HCT116 (cell line): ENCODE measurements around the gene TECPR1. TPM values are rescaled to one million over a fixed set of nuclear protein-coding genes. Genes with fewer than 3 reads are reported as not detected.

Source experiments
- ATAC-seq: fragments of 200-7000 bp; cut with Tn5 transposase; 2 replicates; pipeline ENCODE4 v1.9.1; 2020; ENCODE audit warnings: mild to moderate bottlenecking, moderate library complexity
- BruUV-seq: library from RNA; stranded (reverse); fragments of 400-500 nt; replicated peaks from 2 replicates; lab custom pipeline; 2021; lab: Mats Ljungman, UMichigan
- CTCF ChIA-PET: fragments of 300-600 bp; sonication (Branson Sonifier 250); formaldehyde crosslinking; loops from one replicate; lab custom pipeline; 2021; ENCODE audit warnings: antibody characterized with exemption; lab: Charles Lee
- POLR2A ChIA-PET: fragments of 300-600, 350-600 bp; sonication (Branson Sonifier 250); formaldehyde crosslinking; loops from one replicate; lab custom pipeline; 2021; ENCODE audit warnings: antibody characterized with exemption; lab: Charles Lee
- RAD21 ChIA-PET, 2 experiments: fragments of 300-600 bp; sonication (Branson Sonifier 250); formaldehyde crosslinking; loops; one replicate each; lab custom pipeline; 2023; ENCODE audit warnings: low total read pairs in 2 of 2; ENCODE audit not compliant: uncharacterized antibody in 2 of 2, unreplicated experiment in 2 of 2, low non-redundant PET in 1 of 2; lab: Charles Lee
- DNase-seq: peaks from one replicate; pipeline ENCODE4 v3.0.0-alpha.2; 2010; ENCODE audit warnings: low read depth, low spot score
- H2AFZ ChIP-seq: fragments of 200-600 bp; shearing (Covaris generic), sonication (generic); 2 replicates; pipeline ENCODE4 v1.6.1; 2017; ENCODE audit warnings: low read depth, mixed run types, mixed read lengths, antibody characterized with exemption, low read length; ENCODE audit not compliant: poor library complexity, severe bottlenecking
- H3K27ac ChIP-seq: 2 replicates; pipeline ENCODE4 v1.5.1; 2012; ENCODE audit warnings: low read depth, low read length
- H3K27me3 ChIP-seq: fragments of 200-600 bp; sonication (generic); 2 replicates; pipeline ENCODE4 v1.6.1; 2016; ENCODE audit warnings: mixed run types, low read length, mixed read lengths; ENCODE audit not compliant: insufficient read depth
- H3K36me3 ChIP-seq, 2 experiments: fragments of 200-500 bp in 1 of 2; fragments of 200-600 bp in 1 of 2; sonication (Bioruptor generic) in 1 of 2; sonication (generic) in 1 of 2; 2 replicates each; pipeline versions ENCODE4 v1.5.1 to v1.6.1; 2014 to 2016; ENCODE audit warnings: low read length in 2 of 2, inconsistent platforms in 1 of 2, mixed read lengths in 1 of 2, mixed run types in 1 of 2; ENCODE audit not compliant: insufficient read depth in 2 of 2, control insufficient read depth in 1 of 2
- H3K4me1 ChIP-seq, 2 experiments: fragments of 200-600 bp in 1 of 2; sonication (generic) in 1 of 2; 2 replicates each; pipeline versions ENCODE4 v1.5.1 to v1.6.1; 2012 to 2017; ENCODE audit warnings: low read length in 2 of 2, inconsistent platforms in 1 of 2, mild to moderate bottlenecking in 1 of 2, mixed read lengths in 1 of 2, mixed run types in 1 of 2, moderate library complexity in 1 of 2; ENCODE audit not compliant: insufficient read depth in 2 of 2, control insufficient read depth in 1 of 2
- H3K4me2 ChIP-seq: fragments of 200-600 bp; sonication (generic); 2 replicates; pipeline ENCODE4 v1.6.1; 2017; ENCODE audit warnings: mixed run types, low read length, mixed read lengths
- H3K4me3 ChIP-seq, 2 experiments: fragments of 200-600 bp in 1 of 2; sonication (generic) in 1 of 2; replicated peaks in 1 of 2; 2 replicates each; pipeline ENCODE4 v1.5.1; 2011 to 2016; ENCODE audit warnings: low read length in 2 of 2, control low read depth in 1 of 2, low read depth in 1 of 2, mild to moderate bottlenecking in 1 of 2, mixed read lengths in 1 of 2, mixed run types in 1 of 2
- H3K79me2 ChIP-seq: fragments of 200-600 bp; sonication (generic); 2 replicates; pipeline ENCODE4 v1.6.1; 2017; ENCODE audit warnings: mild to moderate bottlenecking, mixed run types, low read length, moderate library complexity, mixed read lengths; ENCODE audit not compliant: insufficient read depth
- H3K9ac ChIP-seq: fragments of 200-600 bp; sonication (generic); 2 replicates; pipeline ENCODE4 v1.6.1; 2016; ENCODE audit warnings: low read length, mixed read lengths
- H3K9me2 ChIP-seq: fragments of 200-600 bp; sonication (generic), shearing (Covaris generic); 2 replicates; pipeline ENCODE4 v1.6.1; 2017; ENCODE audit warnings: mixed run types, mild to moderate bottlenecking, moderate library complexity; ENCODE audit not compliant: insufficient read depth
- H3K9me3 ChIP-seq, 2 experiments: fragments of 200-500 bp in 1 of 2; fragments of 200-600 bp in 1 of 2; sonication (Bioruptor generic) in 1 of 2; sonication (generic) in 1 of 2; 2 replicates each; pipeline ENCODE4 v1.6.1; 2014 to 2017; ENCODE audit warnings: low read length in 2 of 2, mixed read lengths in 2 of 2, inconsistent platforms in 1 of 2, low read depth in 1 of 2, mild to moderate bottlenecking in 1 of 2, mixed run types in 1 of 2, moderate library complexity in 1 of 2; ENCODE audit not compliant: control insufficient read depth in 1 of 2, insufficient read depth in 1 of 2
- H4K20me1 ChIP-seq: fragments of 200-600 bp; sonication (generic), shearing (Covaris generic); 2 replicates; pipeline ENCODE4 v1.6.1; 2017; ENCODE audit warnings: mixed run types, mild to moderate bottlenecking, moderate library complexity; ENCODE audit not compliant: insufficient read depth
- CBX3 ChIP-seq: IDR thresholded peaks from 2 replicates; pipeline ENCODE4 v1.6.1; 2012; ENCODE audit warnings: low read depth
- CEBPB ChIP-seq: IDR thresholded peaks from 2 replicates; pipeline ENCODE4 v1.6.1; 2012; ENCODE audit warnings: low read depth
- EGR1 ChIP-seq: IDR thresholded peaks from 2 replicates; pipeline ENCODE4 v1.6.1; 2012; ENCODE audit warnings: low read depth
- EZH2 ChIP-seq: fragments of 200-600 bp; sonication (generic); IDR thresholded peaks from 2 replicates; pipeline ENCODE4 v1.6.1; 2017; ENCODE audit warnings: antibody characterized with exemption, mixed run types
- JUND ChIP-seq: IDR thresholded peaks from 2 replicates; pipeline ENCODE4 v1.6.1; 2012
- POLR2A ChIP-seq: IDR thresholded peaks from 2 replicates; pipeline ENCODE4 v1.7.0; 2011; ENCODE audit warnings: borderline replicate concordance; ENCODE audit not compliant: insufficient read depth, insufficient read length; ENCODE audit errors: extremely low read depth
- POLR2AphosphoS5 ChIP-seq: IDR thresholded peaks from 2 replicates; pipeline ENCODE4 v1.6.1; 2011; ENCODE audit warnings: mild to moderate bottlenecking, low read depth, low read length, moderate library complexity
- RAD21 ChIP-seq: IDR thresholded peaks from 2 replicates; pipeline ENCODE4 v1.6.1; 2012; ENCODE audit warnings: low read depth, mild to moderate bottlenecking
- SRF ChIP-seq: IDR thresholded peaks from 2 replicates; pipeline ENCODE4 v1.6.1; 2012; ENCODE audit warnings: low read depth
- TCF7L2 ChIP-seq: IDR thresholded peaks from 2 replicates; pipeline ENCODE4 v1.7.0; 2011; ENCODE audit warnings: borderline replicate concordance, inconsistent platforms; ENCODE audit not compliant: insufficient read depth, insufficient read length; ENCODE audit errors: extremely low read depth
- ZFX ChIP-seq: fragments of 450-650 bp; IDR thresholded peaks from 2 replicates; pipeline ENCODE4 v1.6.1; 2017
- intact Hi-C: fragments of 100-400 bp; cut with micrococcal nuclease; formaldehyde crosslinking; loops from 2 replicates; pipeline ENCODE4 v1.10.0; 2022
- total RNA-seq: library from RNA; stranded (reverse); gene quantifications from one replicate; pipeline ENCODE4 v1.2.1, GENCODE V29; 2021; ENCODE audit not compliant: unreplicated experiment
- TF ChIP-seq, protein P1 (sequence below): IDR thresholded peaks from 2 replicates; pipeline ENCODE4 v1.6.1; 2012; ENCODE audit warnings: low read depth
- TF ChIP-seq, protein P2 (sequence below), 3 experiments: fragments of 200-600 bp in 1 of 3; sonication (generic) in 1 of 3; IDR thresholded peaks in 2 of 3; conservative IDR thresholded peaks in 1 of 3; 2 replicates each; pipeline ENCODE4 v1.5.1; 2012 to 2017; ENCODE audit warnings: low read depth in 2 of 3, low read length in 2 of 3, antibody characterized with exemption in 1 of 3, borderline replicate concordance in 1 of 3, control low read depth in 1 of 3, mild to moderate bottlenecking in 1 of 3, mixed read lengths in 1 of 3, mixed run types in 1 of 3, moderate library complexity in 1 of 3; ENCODE audit not compliant: insufficient read depth in 1 of 3
- TF ChIP-seq, protein P3 (sequence below): IDR thresholded peaks from 2 replicates; pipeline ENCODE4 v1.6.1; 2012

The TECPR1 gene
- total RNA-seq, 1 experiment from 2014 or later = 19.9 TPM

DNA sequence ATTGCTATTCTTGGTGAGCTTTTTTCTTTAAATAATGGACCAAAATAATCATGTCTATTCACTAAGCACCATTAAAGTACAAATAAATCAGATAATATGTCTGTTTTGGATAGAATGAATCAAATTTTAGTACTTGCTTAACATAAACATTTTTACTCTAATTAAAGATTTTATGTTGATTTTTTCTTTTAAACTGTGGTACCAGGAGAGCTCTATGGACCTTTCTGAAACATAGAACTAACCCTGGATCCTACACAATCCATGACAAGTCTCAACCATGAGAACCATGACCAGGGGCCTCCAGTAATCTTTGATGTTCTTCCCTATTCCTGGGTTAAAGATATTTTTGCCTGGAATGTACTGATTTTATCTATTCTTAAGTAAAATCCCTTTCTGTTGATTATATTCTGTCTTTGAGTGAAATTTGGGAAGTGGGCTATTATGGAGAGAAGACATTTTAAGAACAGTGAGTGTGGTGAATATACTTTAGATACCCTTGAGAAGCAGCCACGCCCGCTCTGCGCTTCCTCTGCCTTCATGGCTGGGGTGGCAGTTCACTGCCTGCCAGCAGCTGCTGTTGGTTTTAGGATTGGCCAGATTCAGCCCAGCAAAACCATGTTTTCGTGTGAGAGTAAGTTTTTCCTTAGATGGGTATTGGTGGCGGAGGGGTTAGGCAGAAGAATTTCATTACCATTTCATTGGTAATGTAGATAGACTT, 83.0 kb downstream of the TECPR1 start:
- Histone ChIP-seq H2AFZ (no peak overlapping the region), H3K4me1 (peaks cover 0 to 2% of the 10 kb centered on the region in 2 experiments; a peak in 1 of 4 replicates), H4K20me1 (no peaks in the 10 kb centered on the region), H3K9me2 (no peaks in the 10 kb centered on the region), H3K79me2 (peaks cover 4% of the 10 kb centered on the region; the same call in 1 of the 2 replicates), H3K9me3 (no peaks in the 10 kb centered on the region), H3K9ac (no peak overlapping the region), H3K4me3 (no peak overlapping the region), H3K27ac (no peak overlapping the region), H3K4me2 (no peak overlapping the region), H3K27me3 (no peaks in the 10 kb centered on the region), H3K36me3 (0 out of 4 replicates have a peak, but pooled peaks cover 0 to 5% of the 10 kb centered on the region in 2 experiments)
- no TSS peak for BruUV-seq
- no peak for ATAC-seq
- ChIA-PET RAD21 (interaction anchor here (1.7 to 2.0 kb wide), 2 partner anchors 147 kb away, joined by 13 to 19 read pairs; no protein-coding TSS in a partner anchor), POLR2A (interaction anchor here (0.9 to 1.3 kb wide), 4 partner anchors 145 to 296 kb away, joined by 3 to 7 read pairs (median 4); no protein-coding TSS in a partner anchor), CTCF (interaction anchor here (0.8 to 7.0 kb wide), 10 partner anchors 9 to 297 kb away, joined by 3 to 221 read pairs (median 3); partner anchors contain the start of gene ASNS)
- intact Hi-C loops = loop anchor here (1.0 to 10.0 kb wide), 4 partner anchors 62 to 1064 kb away; partner anchors contain the start of genes ASNS and LMTK2
- TF ChIP-seq CEBPB (no peak), POLR2AphosphoS5 (no peak), SRF (no peak), TCF7L2 (no peak), ZFX (no peak), JUND (no peak), EZH2 (no peak), CBX3 (no peak), RAD21 (no peak), POLR2A (no peak), EGR1 (no peak)
- TF ChIP-seq, protein P1, sequence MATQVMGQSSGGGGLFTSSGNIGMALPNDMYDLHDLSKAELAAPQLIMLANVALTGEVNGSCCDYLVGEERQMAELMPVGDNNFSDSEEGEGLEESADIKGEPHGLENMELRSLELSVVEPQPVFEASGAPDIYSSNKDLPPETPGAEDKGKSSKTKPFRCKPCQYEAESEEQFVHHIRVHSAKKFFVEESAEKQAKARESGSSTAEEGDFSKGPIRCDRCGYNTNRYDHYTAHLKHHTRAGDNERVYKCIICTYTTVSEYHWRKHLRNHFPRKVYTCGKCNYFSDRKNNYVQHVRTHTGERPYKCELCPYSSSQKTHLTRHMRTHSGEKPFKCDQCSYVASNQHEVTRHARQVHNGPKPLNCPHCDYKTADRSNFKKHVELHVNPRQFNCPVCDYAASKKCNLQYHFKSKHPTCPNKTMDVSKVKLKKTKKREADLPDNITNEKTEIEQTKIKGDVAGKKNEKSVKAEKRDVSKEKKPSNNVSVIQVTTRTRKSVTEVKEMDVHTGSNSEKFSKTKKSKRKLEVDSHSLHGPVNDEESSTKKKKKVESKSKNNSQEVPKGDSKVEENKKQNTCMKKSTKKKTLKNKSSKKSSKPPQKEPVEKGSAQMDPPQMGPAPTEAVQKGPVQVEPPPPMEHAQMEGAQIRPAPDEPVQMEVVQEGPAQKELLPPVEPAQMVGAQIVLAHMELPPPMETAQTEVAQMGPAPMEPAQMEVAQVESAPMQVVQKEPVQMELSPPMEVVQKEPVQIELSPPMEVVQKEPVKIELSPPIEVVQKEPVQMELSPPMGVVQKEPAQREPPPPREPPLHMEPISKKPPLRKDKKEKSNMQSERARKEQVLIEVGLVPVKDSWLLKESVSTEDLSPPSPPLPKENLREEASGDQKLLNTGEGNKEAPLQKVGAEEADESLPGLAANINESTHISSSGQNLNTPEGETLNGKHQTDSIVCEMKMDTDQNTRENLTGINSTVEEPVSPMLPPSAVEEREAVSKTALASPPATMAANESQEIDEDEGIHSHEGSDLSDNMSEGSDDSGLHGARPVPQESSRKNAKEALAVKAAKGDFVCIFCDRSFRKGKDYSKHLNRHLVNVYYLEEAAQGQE = no peak
- TF ChIP-seq, protein P2, sequence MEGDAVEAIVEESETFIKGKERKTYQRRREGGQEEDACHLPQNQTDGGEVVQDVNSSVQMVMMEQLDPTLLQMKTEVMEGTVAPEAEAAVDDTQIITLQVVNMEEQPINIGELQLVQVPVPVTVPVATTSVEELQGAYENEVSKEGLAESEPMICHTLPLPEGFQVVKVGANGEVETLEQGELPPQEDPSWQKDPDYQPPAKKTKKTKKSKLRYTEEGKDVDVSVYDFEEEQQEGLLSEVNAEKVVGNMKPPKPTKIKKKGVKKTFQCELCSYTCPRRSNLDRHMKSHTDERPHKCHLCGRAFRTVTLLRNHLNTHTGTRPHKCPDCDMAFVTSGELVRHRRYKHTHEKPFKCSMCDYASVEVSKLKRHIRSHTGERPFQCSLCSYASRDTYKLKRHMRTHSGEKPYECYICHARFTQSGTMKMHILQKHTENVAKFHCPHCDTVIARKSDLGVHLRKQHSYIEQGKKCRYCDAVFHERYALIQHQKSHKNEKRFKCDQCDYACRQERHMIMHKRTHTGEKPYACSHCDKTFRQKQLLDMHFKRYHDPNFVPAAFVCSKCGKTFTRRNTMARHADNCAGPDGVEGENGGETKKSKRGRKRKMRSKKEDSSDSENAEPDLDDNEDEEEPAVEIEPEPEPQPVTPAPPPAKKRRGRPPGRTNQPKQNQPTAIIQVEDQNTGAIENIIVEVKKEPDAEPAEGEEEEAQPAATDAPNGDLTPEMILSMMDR (IDR thresholded peaks at IDR 0.05 in 2 of 3, conservative IDR thresholded peaks at IDR 0.05 in 1 of 3; ENCODE audit: borderline replicate concordance in 1 of 3, insufficient read depth in 1 of 3, low read depth in 2 of 3, low read length in 2 of 3) = no peak
- TF ChIP-seq, protein P3, sequence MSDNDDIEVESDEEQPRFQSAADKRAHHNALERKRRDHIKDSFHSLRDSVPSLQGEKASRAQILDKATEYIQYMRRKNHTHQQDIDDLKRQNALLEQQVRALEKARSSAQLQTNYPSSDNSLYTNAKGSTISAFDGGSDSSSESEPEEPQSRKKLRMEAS = no peak
- no peak for DNase-seq
